HT-29 (cell line): Measurements from ENCODE around the gene VKORC1. TPM values are rescaled to one million over a fixed set of nuclear protein-coding genes. Genes with fewer than 3 reads are reported as not detected.

Source experiments
- DNase-seq: peaks from one replicate; pipeline ENCODE4 v3.0.0-alpha.2; 2015; ENCODE audit warnings: low spot score
- total RNA-seq: library from RNA; depleted of rRNA; stranded (reverse); fragments of >200 nt; shearing (Covaris generic); gene quantifications from 2 replicates; pipeline ENCODE4 v1.2.3, GENCODE V29; 2014

Gene VKORC1
- total RNA-seq, 1 experiment from 2014 or later: 72.3 TPM

DNA sequence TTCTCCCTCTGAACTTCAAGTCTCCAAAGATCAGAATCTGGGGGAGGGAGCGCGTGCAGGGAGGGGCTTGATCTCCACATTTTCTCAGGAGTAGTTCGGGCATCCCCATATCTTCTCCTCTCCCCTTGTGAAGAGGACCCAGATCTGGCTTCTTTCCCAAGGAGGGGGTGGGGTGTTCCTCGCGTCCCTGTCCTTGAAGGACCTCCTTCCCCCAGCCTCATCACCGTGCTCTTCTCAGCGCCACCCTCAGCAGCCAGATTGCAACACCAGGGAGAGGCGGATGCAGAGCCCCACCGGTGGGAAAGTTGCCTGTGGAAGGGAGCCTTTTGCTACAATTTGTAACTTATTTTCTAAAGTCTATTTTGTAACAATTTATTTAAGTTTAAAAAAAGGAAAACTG is 11.5 kb downstream of the VKORC1 start:
- DNase-seq: no peak

DNA sequence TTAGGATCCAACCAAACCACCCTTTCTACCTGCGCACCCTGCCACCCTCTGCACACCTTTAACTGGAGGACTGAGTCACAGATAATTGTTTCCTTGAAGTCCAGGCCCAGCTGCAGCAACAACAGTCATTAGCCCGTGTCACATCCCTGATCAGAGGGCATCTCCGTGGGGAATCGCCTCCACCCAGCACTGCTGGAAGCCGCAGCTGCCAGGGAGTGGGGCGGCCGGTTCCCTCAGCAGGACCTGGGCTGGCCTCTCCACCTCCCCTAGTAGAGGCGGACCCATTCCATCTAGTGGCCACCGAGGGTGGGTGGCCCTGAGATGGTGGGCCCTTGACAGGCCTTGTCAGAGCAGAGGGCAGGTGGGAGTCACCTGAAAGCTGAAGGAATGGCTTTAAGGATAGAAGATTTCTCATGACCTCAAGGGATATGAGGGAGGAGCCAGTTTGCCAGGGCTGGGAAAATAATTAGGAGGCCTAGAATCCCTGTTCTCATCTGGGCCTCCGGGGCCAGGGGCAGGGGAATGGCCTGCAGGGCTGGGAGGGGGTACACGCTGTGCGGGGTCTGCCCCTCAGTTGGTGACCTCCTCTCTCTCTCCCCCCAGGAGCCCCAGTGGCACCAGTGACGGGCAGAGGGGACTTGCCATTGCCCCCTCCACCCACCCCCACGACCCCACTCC is 12.1 kb downstream of the VKORC1 start:
- DNase-seq: no peak

DNA sequence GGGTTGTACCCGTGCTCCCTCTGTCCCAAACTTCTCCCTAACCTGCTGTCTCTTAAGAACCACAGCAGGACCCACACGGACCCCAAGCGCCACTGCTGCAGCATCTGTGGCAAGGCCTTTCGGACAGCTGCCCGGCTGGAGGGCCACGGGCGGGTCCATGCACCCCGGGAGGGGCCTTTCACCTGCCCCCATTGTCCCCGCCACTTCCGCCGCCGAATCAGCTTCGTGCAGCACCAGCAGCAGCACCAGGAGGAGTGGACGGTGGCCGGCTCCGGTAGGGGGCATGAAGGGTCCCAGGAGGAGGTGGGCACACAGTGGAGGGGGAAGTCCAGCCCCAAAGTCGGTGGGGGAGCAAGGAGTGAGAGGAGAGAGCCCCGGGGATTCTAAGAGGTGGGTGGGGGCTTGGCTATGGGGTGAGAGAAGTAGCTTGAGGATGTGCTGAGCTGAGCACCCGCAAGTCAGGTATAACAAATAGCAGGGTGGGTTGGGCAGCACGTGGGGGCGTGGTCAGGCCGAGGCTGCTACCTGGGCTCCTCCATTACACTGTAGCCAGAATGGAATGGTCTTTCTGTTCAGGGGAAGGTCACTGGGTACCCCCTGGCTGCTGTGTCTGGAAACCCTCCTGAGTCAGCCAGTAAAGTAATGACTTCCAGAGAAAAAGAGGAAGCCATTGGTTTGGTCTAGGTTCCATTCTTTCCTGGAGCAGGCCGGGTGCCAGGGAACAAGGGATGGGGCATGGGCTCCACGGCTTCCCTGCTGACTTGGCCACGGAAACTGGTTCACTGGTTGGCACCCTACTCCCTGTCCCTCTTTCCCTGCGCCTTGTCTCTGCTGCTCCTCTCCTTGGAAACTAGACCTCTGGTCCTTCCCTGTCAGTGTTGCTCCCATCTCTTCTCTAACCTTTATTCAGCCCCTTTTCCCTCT is 12.9 kb downstream of the VKORC1 start:
- no peak for DNase-seq

DNA sequence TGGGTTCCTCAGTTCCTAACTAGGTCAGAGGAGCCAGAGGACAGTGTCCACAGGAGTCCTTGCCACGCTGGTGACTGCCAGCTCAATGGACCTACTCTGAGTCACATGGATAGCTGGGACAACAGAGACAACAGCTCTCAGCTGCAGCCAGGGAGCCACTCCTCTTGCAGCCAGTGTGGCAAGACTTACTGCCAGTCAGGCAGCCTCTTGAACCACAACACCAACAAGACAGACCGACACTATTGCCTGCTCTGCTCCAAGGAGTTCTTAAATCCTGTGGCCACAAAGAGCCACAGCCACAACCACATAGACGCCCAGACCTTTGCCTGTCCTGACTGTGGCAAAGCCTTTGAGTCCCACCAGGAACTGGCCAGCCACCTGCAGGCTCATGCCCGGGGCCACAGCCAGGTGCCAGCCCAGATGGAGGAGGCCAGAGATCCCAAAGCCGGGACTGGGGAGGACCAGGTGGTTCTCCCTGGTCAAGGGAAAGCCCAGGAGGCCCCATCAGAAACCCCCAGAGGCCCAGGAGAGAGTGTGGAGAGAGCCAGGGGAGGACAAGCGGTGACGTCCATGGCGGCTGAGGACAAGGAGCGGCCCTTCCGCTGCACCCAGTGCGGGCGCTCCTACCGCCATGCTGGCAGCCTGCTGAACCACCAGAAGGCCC is 13.7 kb downstream of the VKORC1 start:
- no peak for DNase-seq

DNA sequence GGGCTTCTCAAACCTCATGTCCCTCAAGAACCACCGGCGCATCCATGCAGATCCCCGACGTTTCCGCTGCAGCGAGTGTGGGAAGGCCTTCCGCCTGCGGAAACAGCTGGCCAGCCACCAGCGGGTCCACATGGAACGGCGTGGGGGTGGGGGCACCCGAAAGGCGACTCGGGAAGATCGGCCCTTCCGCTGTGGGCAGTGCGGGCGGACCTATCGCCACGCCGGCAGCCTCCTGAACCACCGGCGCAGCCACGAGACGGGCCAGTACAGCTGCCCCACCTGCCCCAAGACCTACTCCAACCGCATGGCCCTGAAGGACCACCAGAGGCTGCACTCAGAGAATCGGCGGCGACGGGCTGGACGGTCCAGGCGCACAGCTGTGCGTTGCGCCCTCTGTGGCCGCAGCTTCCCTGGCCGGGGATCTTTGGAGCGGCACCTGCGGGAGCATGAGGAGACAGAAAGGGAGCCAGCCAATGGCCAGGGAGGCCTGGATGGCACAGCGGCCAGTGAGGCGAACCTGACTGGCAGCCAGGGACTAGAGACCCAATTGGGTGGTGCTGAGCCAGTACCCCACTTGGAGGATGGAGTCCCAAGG is 14.5 kb downstream of the VKORC1 start:
- DNase-seq: no peak

DNA sequence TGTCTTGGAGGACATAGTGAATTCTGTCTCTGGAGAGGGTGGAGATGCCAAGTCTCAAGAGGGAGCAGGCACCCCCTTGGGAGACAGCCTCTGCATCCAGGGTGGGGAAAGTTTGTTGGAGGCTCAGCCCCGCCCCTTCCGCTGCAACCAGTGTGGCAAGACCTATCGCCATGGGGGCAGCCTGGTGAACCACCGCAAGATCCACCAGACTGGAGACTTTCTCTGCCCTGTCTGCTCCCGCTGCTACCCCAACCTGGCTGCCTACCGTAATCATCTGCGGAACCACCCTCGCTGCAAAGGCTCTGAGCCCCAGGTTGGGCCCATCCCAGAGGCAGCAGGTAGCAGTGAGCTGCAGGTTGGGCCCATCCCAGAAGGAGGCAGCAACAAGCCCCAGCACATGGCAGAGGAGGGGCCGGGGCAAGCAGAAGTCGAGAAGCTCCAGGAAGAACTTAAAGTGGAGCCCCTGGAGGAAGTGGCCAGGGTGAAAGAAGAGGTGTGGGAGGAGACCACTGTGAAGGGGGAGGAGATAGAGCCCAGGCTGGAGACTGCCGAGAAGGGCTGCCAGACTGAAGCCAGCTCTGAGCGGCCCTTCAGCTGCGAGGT is 15.2 kb downstream of the VKORC1 start:
- DNase-seq: no peak

DNA sequence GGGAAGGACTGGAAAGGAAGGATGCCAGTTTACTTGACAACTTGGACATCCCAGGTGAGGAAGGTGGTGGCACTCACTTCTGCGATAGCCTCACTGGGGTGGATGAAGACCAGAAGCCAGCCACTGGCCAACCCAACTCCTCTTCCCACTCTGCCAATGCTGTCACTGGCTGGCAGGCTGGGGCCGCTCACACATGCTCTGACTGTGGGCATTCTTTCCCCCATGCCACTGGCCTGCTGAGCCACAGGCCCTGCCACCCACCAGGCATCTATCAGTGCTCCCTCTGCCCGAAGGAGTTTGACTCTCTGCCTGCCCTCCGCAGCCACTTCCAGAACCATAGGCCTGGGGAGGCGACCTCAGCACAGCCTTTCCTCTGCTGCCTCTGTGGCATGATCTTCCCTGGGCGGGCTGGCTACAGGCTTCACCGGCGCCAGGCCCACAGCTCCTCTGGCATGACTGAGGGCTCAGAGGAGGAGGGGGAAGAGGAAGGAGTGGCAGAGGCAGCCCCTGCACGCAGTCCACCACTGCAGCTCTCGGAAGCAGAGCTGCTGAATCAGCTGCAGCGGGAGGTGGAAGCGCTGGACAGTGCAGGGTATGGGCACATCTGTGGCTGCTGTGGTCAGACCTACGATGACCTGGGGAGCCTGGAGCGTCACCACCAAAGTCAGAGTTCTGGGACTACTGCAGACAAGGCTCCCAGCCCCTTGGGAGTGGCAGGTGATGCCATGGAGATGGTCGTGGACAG is 15.8 kb downstream of the VKORC1 start:
- DNase-seq: no peak

DNA sequence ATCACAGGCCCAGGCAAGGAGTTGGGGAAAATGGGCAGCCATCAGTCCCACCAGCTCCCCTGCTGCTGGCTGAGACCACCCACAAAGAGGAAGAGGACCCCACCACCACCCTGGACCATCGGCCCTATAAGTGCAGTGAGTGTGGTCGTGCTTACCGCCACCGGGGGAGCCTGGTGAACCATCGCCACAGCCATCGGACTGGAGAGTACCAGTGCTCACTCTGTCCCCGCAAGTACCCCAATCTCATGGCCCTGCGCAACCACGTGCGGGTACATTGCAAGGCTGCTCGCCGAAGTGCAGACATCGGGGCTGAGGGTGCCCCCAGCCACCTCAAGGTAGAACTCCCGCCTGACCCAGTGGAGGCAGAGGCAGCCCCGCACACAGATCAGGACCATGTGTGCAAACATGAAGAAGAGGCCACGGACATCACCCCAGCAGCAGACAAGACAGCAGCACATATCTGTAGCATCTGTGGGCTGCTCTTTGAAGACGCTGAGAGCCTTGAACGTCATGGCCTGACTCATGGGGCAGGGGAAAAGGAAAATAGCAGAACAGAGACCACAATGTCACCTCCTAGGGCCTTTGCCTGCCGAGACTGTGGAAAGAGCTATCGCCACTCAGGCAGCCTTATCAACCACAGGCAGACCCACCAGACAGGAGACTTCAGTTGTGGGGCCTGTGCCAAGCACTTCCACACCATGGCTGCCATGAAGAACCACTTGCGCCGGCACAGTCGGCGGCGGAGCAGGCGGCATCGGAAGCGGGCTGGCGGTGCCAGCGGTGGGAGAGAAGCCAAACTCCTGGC is 16.8 kb downstream of the VKORC1 start:
- no peak for DNase-seq

DNA sequence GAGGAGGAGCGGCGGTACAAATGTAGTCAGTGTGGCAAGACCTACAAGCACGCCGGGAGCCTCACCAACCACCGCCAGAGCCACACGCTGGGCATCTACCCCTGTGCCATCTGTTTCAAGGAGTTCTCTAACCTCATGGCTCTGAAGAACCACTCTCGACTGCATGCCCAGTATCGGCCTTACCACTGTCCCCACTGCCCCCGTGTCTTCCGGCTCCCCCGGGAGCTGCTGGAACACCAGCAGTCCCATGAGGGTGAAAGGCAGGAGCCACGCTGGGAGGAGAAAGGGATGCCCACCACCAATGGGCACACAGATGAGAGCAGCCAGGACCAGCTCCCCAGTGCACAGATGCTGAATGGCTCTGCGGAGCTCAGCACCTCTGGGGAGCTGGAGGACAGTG is 17.6 kb downstream of the VKORC1 start:
- no peak for DNase-seq

DNA sequence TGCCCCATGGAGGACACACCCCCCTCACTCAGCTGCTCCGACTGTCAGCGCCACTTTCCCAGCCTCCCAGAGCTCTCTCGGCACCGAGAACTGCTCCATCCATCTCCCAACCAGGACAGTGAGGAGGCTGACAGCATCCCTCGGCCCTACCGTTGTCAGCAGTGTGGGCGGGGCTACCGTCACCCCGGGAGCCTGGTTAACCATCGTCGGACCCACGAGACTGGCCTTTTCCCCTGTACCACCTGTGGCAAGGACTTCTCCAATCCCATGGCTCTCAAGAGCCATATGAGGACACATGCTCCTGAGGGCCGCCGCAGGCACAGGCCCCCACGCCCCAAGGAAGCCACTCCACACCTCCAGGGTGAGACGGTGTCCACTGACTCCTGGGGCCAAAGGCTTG is 18.3 kb downstream of the VKORC1 start:
- DNase-seq: no peak

DNA sequence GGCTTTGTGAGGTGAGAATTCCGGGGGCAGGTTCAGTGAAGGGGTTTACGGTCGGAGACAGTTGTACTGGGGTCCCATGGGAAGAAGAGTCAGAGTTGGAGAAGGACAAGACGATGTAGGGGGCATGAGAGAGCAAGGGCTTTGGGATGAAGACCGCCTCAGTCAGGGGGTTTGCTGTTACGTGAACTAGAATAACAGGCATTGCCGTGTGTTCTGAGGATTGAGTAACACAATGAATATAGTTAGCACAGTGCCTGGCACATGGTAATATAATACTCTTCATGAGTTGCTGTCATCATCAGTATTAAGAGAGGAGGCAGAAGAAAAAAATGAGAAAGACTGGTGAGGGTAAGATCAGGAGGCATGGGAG is 19.8 kb downstream of the VKORC1 start:
- no peak for DNase-seq

DNA sequence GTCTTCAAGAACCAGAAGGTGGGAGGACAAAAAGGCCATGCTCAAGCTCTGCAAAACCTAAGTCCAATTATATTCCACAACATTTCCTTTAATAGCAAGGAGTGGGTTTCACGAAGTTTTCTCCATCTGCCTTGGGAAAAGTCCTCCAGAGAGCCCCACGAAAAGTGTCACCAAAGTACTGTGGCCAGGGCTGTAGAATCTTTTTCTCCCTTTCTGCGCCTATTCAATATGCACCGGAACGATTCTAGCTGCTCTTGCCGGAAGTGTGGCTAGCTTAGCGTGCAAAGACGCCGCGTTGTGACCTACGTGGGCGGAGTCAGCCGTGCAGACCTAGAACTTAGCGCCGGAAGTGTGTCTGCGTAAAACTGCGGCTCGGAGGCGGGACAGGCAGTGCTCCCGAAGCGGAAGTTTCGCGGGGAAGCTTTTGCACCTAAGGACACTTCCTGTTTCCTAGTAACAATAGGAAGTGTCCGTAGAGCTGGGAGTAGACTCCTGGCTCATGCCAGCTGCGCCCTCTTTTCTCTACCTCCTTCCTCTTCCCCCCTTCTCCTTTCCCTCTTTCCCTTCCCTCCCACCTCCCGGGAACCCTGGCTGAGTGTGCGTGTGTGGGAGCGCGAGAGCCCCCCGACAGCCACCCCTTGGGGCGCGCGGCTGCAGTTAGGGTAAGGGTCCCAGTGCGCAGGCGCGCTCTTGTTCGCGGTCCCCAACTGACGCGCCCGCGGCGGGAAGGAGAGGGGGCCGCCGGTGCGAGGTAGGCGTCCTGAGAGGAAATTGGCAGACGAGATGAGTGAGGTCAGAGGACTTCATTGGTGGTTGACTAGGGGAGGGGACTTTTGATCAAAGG is 20.4 kb downstream of the VKORC1 start, which contains the start of the genes ZNF646 and ZNF668:
TSS of gene ZNF646 (plus strand) at position 453 of the 844 bp plus-strand sequence. CDS start 1,903 bp downstream, outside the sequence.
TSS of gene ZNF668 (minus strand) at position 271 of the 844 bp plus-strand sequence. CDS start 9,781 bp downstream, outside the sequence.
- peak; percentile 98 for DNase-seq

DNA sequence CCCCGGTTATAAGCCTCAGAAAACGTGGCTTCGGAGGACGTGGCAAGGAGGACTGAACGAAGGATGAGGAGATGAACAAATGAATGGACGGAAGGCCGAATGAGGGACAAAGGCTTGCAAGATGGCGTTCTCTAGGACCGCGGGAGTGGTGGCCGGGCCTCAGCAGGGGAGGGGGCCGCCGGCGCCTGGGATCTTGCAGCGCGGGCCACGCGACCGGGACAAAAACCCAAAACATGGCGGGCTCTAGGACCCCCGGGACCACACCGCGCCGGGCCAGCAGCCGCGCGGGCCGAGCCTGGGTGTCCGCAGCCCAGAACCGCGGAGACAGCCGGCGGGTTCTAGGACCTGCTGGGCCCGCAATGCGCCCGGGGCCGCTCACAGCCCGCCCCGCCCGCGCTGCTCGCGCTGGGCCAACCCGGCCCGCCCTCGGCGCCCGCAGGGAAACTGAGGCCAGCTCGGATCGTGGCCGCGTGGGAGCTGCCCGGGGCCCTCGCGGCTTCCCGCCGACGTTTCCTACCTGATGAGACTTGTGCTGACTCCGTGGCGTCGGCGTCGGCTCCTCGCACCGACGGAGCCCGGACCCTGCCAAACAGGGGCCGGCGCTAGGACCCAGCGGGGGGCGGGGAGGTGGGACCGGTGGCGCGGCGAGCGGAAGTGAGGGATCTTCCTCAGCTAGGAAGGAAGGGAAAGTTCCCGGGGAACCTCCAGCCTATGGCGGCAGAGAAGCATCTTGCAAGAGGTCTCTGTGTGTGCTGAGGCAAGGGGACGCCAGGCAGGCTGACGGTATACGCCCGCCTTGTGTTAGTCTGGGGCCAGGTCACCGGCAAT is 21.2 kb downstream of the VKORC1 start:
- peak; percentile 92 for DNase-seq

DNA sequence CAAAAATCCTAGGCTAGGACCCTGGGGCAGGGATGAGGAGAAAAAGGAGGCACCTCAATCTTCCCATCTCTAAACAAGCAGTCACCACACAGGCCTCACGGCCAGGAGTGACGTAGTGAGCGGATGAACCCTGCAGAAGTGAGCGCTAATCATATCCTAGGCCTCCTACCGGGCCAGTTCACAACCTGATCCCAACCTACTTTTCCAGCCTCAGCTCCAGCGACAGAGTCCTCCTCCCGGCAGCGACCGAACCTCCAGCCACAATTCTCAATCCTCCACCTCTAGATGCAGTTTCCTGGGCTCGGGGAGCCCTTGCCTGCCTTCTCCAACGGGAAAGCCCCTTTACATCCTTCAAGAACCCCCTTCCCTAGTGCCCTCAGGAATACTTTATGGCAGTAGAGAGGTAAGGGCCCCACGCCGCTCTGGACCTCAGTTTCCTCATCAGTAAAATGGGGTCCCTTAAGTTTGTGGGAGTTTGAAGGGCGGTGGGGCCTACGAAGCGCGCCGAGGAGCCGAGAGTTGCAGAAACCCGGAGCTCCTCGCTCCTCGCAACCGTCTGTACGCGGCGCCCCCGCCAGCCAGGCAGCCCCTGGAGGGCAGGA is 22.0 kb downstream of the VKORC1 start:
- DNase-seq: peak; percentile 17

DNA sequence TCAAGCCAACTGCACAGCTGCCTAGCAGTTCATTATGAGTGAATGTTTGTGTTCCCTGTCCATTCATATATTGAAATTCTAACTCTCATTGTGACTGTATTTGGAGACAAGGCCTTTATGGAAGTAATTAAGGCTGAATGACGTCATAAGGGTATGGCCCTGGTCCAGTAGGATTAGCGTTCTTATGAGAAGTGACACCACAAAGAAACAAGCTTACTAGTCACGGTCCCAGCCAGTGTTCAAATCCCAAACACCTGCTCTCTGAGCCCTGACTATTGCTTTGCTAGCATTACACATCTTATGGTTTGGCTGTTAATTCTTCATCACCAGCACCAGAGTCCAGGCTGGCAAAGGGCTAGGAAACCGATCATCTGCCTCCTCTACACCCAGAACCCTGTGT is 22.7 kb downstream of the VKORC1 start:
- no peak for DNase-seq

DNA sequence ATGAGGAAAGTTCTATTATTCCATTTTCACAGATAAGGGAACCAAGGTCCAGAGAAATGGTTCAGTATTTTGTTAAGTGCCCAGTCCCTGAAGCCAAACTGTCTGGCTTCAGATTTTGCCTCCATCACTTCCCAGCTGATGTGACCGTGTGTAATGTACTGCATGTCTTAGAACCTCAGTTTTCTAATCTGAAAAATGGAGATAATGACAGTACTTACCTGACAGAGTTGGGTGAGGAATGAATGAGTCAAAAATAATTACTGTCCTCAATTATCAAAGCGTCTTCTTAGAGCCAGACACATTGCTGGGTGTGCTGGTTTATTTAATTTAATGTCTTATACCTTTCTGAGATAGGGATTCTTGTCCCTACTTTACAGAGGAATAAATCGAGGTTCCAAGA is 27.3 kb downstream of the VKORC1 start:
- DNase-seq: no peak

DNA sequence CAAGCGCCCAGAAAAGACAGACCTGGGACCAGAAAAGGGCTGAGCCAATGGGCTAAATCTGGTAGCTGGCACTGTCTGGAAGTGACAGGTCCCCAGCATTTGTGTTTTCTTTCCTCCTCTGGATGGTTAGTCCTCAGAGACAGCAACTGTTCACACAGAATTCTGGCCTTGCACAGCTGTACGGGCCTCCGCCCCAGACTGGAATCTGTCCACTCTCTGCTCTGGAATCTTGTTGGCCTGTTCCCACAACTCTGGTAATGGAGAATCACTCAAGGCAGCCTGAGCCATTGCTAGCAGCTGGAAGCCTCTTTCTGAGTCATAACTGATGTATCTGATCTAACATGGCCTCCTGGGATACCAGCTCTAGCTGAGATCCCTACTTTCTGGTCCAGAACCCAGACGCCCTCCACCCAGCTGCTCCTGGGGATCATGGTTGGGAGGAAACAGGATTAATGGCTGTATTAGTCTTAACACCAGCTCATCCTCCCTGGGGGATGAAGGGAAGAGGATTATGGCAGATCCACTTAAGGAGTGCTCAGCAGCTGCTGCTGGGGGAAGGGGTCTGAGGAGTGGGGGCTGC is 29.6 kb downstream of the VKORC1 start:
- peak; percentile 57 for DNase-seq
